CD14-positive monocyte (primary cell): ENCODE measurements around the gene DCAF17. TPM values are rescaled to one million over a fixed set of nuclear protein-coding genes. Genes with fewer than 3 reads are reported as not detected.

ENCODE experiments used
- DNase-seq, 3 donors: peaks; one replicate each; pipeline ENCODE4 v3.0.0-alpha.2; 2011 to 2022
- H2AFZ ChIP-seq: 2 replicates; pipeline ENCODE4 v1.6.0; 2012; ENCODE audit warnings: mild to moderate bottlenecking, low read depth, low read length, inconsistent platforms; ENCODE audit not compliant: insufficient read depth, poor library complexity, severe bottlenecking
- H3K27ac ChIP-seq, 2 donors: 1 replicate in 1 of 2; 2 replicates in 1 of 2; pipeline ENCODE4 v1.5.1; 2012 to 2013; ENCODE audit warnings: low read length in 2 of 2, control low read depth in 1 of 2, inconsistent platforms in 1 of 2, low read depth in 1 of 2, mild to moderate bottlenecking in 1 of 2
- H3K27me3 ChIP-seq, 2 donors: one replicate each; pipeline versions ENCODE4 v1.6.0 to v1.6.1; 2011 to 2013; ENCODE audit warnings: low read length in 2 of 2; ENCODE audit not compliant: control insufficient read depth in 2 of 2, insufficient read depth in 2 of 2
- H3K36me3 ChIP-seq, 2 donors: replicated peaks in 1 of 2; 1 replicate in 1 of 2; 2 replicates in 1 of 2; pipeline versions ENCODE4 v1.5.1 to v1.6.1; 2012 to 2013; ENCODE audit warnings: low read length in 2 of 2, control low read depth in 1 of 2, inconsistent platforms in 1 of 2, mild to moderate bottlenecking in 1 of 2; ENCODE audit not compliant: insufficient read depth in 2 of 2, control insufficient read depth in 1 of 2
- H3K4me1 ChIP-seq, 2 donors: 1 replicate in 1 of 2; 2 replicates in 1 of 2; pipeline versions ENCODE4 v1.5.1 to v1.6.1; 2012 to 2013; ENCODE audit warnings: low read length in 2 of 2, control low read depth in 1 of 2, inconsistent platforms in 1 of 2, mild to moderate bottlenecking in 1 of 2, moderate library complexity in 1 of 2; ENCODE audit not compliant: insufficient read depth in 2 of 2, control insufficient read depth in 1 of 2
- H3K4me2 ChIP-seq: replicated peaks from 2 replicates; pipeline ENCODE3; 2012; ENCODE audit warnings: low read length, moderate library complexity, mild to moderate bottlenecking; ENCODE audit not compliant: poor library complexity, severe bottlenecking; ENCODE audit errors: extremely low read depth
- H3K4me3 ChIP-seq, 3 experiments: fragments of 200-600 bp in 1 of 3; sonication (generic) in 1 of 3; replicated peaks in 1 of 3; 1 replicate in 2 of 3; 2 replicates in 1 of 3; pipeline ENCODE4 v1.5.1; 2011 to 2013; ENCODE audit warnings: low read length in 3 of 3, mild to moderate bottlenecking in 3 of 3, control low read depth in 2 of 3, low read depth in 2 of 3, inconsistent platforms in 1 of 3, moderate library complexity in 1 of 3
- H3K79me2 ChIP-seq: 2 replicates; pipeline ENCODE4 v1.6.0; 2012; ENCODE audit warnings: mild to moderate bottlenecking, control low read depth, inconsistent platforms, low read length, moderate library complexity; ENCODE audit not compliant: insufficient read depth
- H3K9ac ChIP-seq: 2 replicates; pipeline ENCODE4 v1.6.0; 2017; ENCODE audit warnings: low read length, mild to moderate bottlenecking; ENCODE audit not compliant: insufficient read depth, poor library complexity, severe bottlenecking
- H3K9me3 ChIP-seq, 2 donors: replicated peaks in 1 of 2; 1 replicate in 1 of 2; 2 replicates in 1 of 2; pipeline versions ENCODE4 v1.5.1 to v1.6.1; 2012 to 2013; ENCODE audit warnings: low read length in 2 of 2, control low read depth in 1 of 2; ENCODE audit not compliant: control insufficient read depth in 1 of 2, insufficient read depth in 1 of 2
- H4K20me1 ChIP-seq: 2 replicates; pipeline ENCODE4 v1.6.0; 2012; ENCODE audit warnings: mild to moderate bottlenecking, low read length, control low read depth, moderate library complexity; ENCODE audit not compliant: insufficient read depth
- H3K27ac Mint-ChIP-seq, 7 donors: one replicate each; pipeline ENCODE4 v1.8.0; 2020; ENCODE audit warnings: mild to moderate bottlenecking in 7 of 7, mixed read lengths in 7 of 7, moderate library complexity in 6 of 7, inconsistent platforms in 2 of 7
- H3K27me3 Mint-ChIP-seq, 3 donors: one replicate each; pipeline ENCODE4 v1.8.0; 2021 to 2022; ENCODE audit warnings: low read depth in 3 of 3, mild to moderate bottlenecking in 3 of 3, mixed read lengths in 3 of 3, moderate library complexity in 3 of 3, inconsistent platforms in 1 of 3
- H3K36me3 Mint-ChIP-seq, 2 donors: one replicate each; pipeline ENCODE4 v1.8.0; 2020; ENCODE audit warnings: mixed read lengths in 2 of 2, inconsistent platforms in 1 of 2, mild to moderate bottlenecking in 1 of 2
- H3K4me1 Mint-ChIP-seq: one replicate; pipeline ENCODE4 v1.8.0; 2020; ENCODE audit warnings: mild to moderate bottlenecking, mixed read lengths
- H3K4me3 Mint-ChIP-seq, 2 donors: one replicate each; pipeline ENCODE4 v1.8.0; 2020; ENCODE audit warnings: mild to moderate bottlenecking in 2 of 2, mixed read lengths in 2 of 2, moderate library complexity in 1 of 2
- H3K9me3 Mint-ChIP-seq, 7 donors: one replicate each; pipeline ENCODE4 v1.8.0; 2020 to 2022; ENCODE audit warnings: mixed read lengths in 7 of 7, mild to moderate bottlenecking in 6 of 7, moderate library complexity in 6 of 7, inconsistent platforms in 2 of 7
- CTCF ChIP-seq: fragments of 200-600 bp; IDR thresholded peaks from one replicate; pipeline ENCODE4 v1.8.0; 2022; ENCODE audit warnings: antibody characterized with exemption, mild to moderate bottlenecking
- WGBS: methylation state at CpG from one replicate; pipeline ENCODE4 v1.1.5; 2013; ENCODE audit warnings: missing lambda C conversion rate; ENCODE audit not compliant: insufficient coverage; 5-methylcytosine and 5-hydroxymethylcytosine counted together
- intact Hi-C, 2 donors: fragments of 100-400 bp; cut with micrococcal nuclease; formaldehyde crosslinking; loops; one replicate each; pipeline versions ENCODE4 v1.15.0 to v1.15.1; 2023
- polyA plus RNA-seq, 3 donors: library from polyadenylated mRNA; depleted of rRNA in 1 of 3; unstranded in 2 of 3; stranded (reverse) in 1 of 3; fragments of 300-500 nt in 2 of 3; fragments of >200 nt in 1 of 3; fragmentation: Illumina TruSeq in 2 of 3; gene quantifications; 1 replicate in 2 of 3; 2 replicates in 1 of 3; pipeline ENCODE4 v1.2.3, GENCODE V29; 2012 to 2021

The DCAF17 gene
- polyA plus RNA-seq, 3 donors, result 4.1 to 7.2 (median 7.0) TPM

GRCh38 chr2:171513719-171514160 lies 79.7 kb downstream of the DCAF17 start:
- Mint-ChIP-seq H3K9me3 (peaks cover 0 to 11% (median 0%) of the 10 kb centered on the region in 7 donors), H3K27me3 (peaks cover 0 to 2% (median 1%) of the 10 kb centered on the region in 3 donors), H3K4me1 (peaks cover 27% of the 10 kb centered on the region), H3K4me3 (no peak overlapping the region), H3K27ac (peak overlapping the region in 2 of 7 donors; percentile 28 to 40), H3K36me3 (no peaks in the 10 kb centered on the region)
- H3K36me3 ChIP-seq, result no peaks in the 10 kb centered on the region
- no peak overlapping the region for H3K4me2 ChIP-seq
- H3K9me3 ChIP-seq, result no peaks in the 10 kb centered on the region
- peaks cover 21 to 27% of the 10 kb centered on the region in 2 donors for H3K4me1 ChIP-seq
- peak overlapping the region; percentile 15 for H2AFZ ChIP-seq
- intact Hi-C loops, result no loop called here
- peak in 1 of 3 donors; percentile 10 for DNase-seq
- no peak overlapping the region for H3K27ac ChIP-seq
- no peaks in the 10 kb centered on the region for H3K79me2 ChIP-seq
- no peak overlapping the region for H3K4me3 ChIP-seq
- no peak overlapping the region for H3K9ac ChIP-seq
- H3K27me3 ChIP-seq, result no peaks in the 10 kb centered on the region
- 33% methylated on average over 1 of the region's 3 CpGs for WGBS
- TF ChIP-seq CTCF, result no peak
- H4K20me1 ChIP-seq, result no peaks in the 10 kb centered on the region

- H4K20me1 ChIP-seq, result no peaks in the 10 kb centered on the region
- no CpG with 5 or more reads among the region's 3 CpGs for WGBS
- Mint-ChIP-seq H3K27me3 (peaks cover 0 to 2% (median 1%) of the 10 kb centered on the region in 3 donors), H3K27ac (no peak overlapping the region), H3K4me1 (peaks cover 26% of the 10 kb centered on the region), H3K36me3 (no peaks in the 10 kb centered on the region), H3K9me3 (peaks cover 0 to 11% (median 0%) of the 10 kb centered on the region in 7 donors), H3K4me3 (no peak overlapping the region)
- no peak overlapping the region for H3K4me2 ChIP-seq
- H3K9ac ChIP-seq, result no peak overlapping the region
- intact Hi-C loops, result no loop called here
- no peak overlapping the region for H2AFZ ChIP-seq
- no peak for DNase-seq
- no peak overlapping the region for H3K27ac ChIP-seq
- H3K36me3 ChIP-seq, result no peaks in the 10 kb centered on the region
- no peaks in the 10 kb centered on the region for H3K27me3 ChIP-seq
- H3K9me3 ChIP-seq, result no peaks in the 10 kb centered on the region
- no peaks in the 10 kb centered on the region for H3K79me2 ChIP-seq
- H3K4me3 ChIP-seq, result no peak overlapping the region
- H3K4me1 ChIP-seq, result peaks cover 21 to 27% of the 10 kb centered on the region in 2 donors
- no peak for TF ChIP-seq CTCF
Measured at GRCh38 chr2:171514908-171515582, 81.0 kb downstream of the DCAF17 start.
